Neural cell (in vitro differentiated cells): ENCODE data around the gene TNFRSF6B. TPM values are rescaled to one million over a fixed set of nuclear protein-coding genes. Genes with fewer than 3 reads are reported as not detected.

Source experiments
- H2AFZ ChIP-seq: fragments of 200-600, 300-800 bp; sonication (generic), shearing (Covaris generic); 2 replicates; pipeline ENCODE4 v1.6.0; 2014; ENCODE audit warnings: low read depth, mild to moderate bottlenecking, antibody characterized with exemption, low read length, moderate library complexity
- H3F3A ChIP-seq: fragments of 200-600 bp; shearing (Covaris generic); 2 replicates; pipeline ENCODE4 v1.6.1; 2016; ENCODE audit warnings: mild to moderate bottlenecking, moderate library complexity, mixed read lengths, antibody characterized with exemption, low read length; ENCODE audit not compliant: insufficient read depth, poor library complexity, severe bottlenecking
- H3K27ac ChIP-seq: fragments of 200-600, 300-800 bp; sonication (generic), shearing (Covaris generic); 2 replicates; pipeline ENCODE4 v1.5.1; 2014; ENCODE audit warnings: mild to moderate bottlenecking, low read length, moderate library complexity
- H3K27me3 ChIP-seq: fragments of 300-800, 200-600 bp; sonication (generic), shearing (Covaris generic); 2 replicates; pipeline ENCODE4 v1.6.0; 2014; ENCODE audit warnings: mild to moderate bottlenecking, low read depth, low read length, moderate library complexity; ENCODE audit not compliant: insufficient read depth
- H3K36me3 ChIP-seq: fragments of 300-800, 200-600 bp; sonication (generic), shearing (Covaris generic); 2 replicates; pipeline ENCODE4 v1.5.1; 2014; ENCODE audit warnings: mild to moderate bottlenecking, antibody characterized with exemption, low read length, moderate library complexity; ENCODE audit not compliant: insufficient read depth
- H3K4me2 ChIP-seq: fragments of 300-800, 200-600 bp; sonication (generic), shearing (Covaris generic); 2 replicates; pipeline ENCODE4 v1.6.0; 2014; ENCODE audit warnings: mild to moderate bottlenecking, low read length
- H3K4me3 ChIP-seq: fragments of 300-800, 200-600 bp; sonication (generic), shearing (Covaris generic); 2 replicates; pipeline ENCODE4 v1.5.1; 2014; ENCODE audit warnings: mild to moderate bottlenecking, low read length, moderate library complexity
- H3K79me2 ChIP-seq: fragments of 200-600 bp; shearing (Covaris generic); replicated peaks from 2 replicates; pipeline ENCODE4 v1.6.0; 2014; ENCODE audit warnings: mild to moderate bottlenecking, low read length, moderate library complexity; ENCODE audit not compliant: insufficient read depth
- H3K9ac ChIP-seq: fragments of 300-800, 200-600 bp; sonication (generic), shearing (Covaris generic); 2 replicates; pipeline ENCODE4 v1.6.1; 2016; ENCODE audit warnings: mild to moderate bottlenecking, low read length, mixed read lengths
- H3K9me2 ChIP-seq: fragments of 200-600 bp; shearing (Covaris generic); 2 replicates; pipeline ENCODE4 v1.6.1; 2016; ENCODE audit warnings: mild to moderate bottlenecking, low read length, mixed read lengths; ENCODE audit not compliant: insufficient read depth
- H3K9me3 ChIP-seq: fragments of 200-600, 300-800 bp; sonication (generic), shearing (Covaris generic); 2 replicates; pipeline ENCODE4 v1.6.1; 2016; ENCODE audit warnings: mild to moderate bottlenecking, mixed run types, low read length, moderate library complexity, mixed read lengths
- H4K20me1 ChIP-seq: fragments of 200-600 bp; shearing (Covaris generic); 2 replicates; pipeline ENCODE4 v1.6.1; 2016; ENCODE audit warnings: mild to moderate bottlenecking, mixed run types; ENCODE audit not compliant: insufficient read depth
- EP300 ChIP-seq: fragments of 450-650 bp; conservative IDR thresholded peaks from 2 replicates; pipeline ENCODE4 v1.6.1; 2014; ENCODE audit warnings: antibody characterized with exemption, mild to moderate bottlenecking, moderate library complexity; ENCODE audit not compliant: poor library complexity, severe bottlenecking
- EZH2 ChIP-seq: fragments of 200-600, 300-800 bp; shearing (Covaris generic), sonication (generic); IDR thresholded peaks from 2 replicates; pipeline ENCODE4 v1.6.1; 2014; ENCODE audit warnings: antibody characterized with exemption, low read length, borderline replicate concordance, mild to moderate bottlenecking; ENCODE audit not compliant: insufficient read depth, poor library complexity, severe bottlenecking
- MXI1 ChIP-seq: fragments of 450-650 bp; conservative IDR thresholded peaks from 2 replicates; pipeline ENCODE4 v1.6.1; 2014; ENCODE audit warnings: antibody characterized with exemption, mild to moderate bottlenecking; ENCODE audit not compliant: poor library complexity, severe bottlenecking
- POLR2AphosphoS5 ChIP-seq: IDR thresholded peaks from 2 replicates; pipeline ENCODE4 v1.6.1; 2012
- RAD21 ChIP-seq: fragments of 450-650 bp; conservative IDR thresholded peaks from 2 replicates; pipeline ENCODE4 v1.6.1; 2014; ENCODE audit warnings: antibody characterized with exemption, mild to moderate bottlenecking, moderate library complexity
- SMC3 ChIP-seq: fragments of 450-650 bp; conservative IDR thresholded peaks from 2 replicates; pipeline ENCODE4 v1.6.1; 2014; ENCODE audit warnings: antibody characterized with exemption, mild to moderate bottlenecking, moderate library complexity; ENCODE audit not compliant: poor library complexity
- TAF1 ChIP-seq: IDR thresholded peaks from 2 replicates; pipeline ENCODE4 v1.6.1; 2012; ENCODE audit warnings: low read depth
- polyA plus RNA-seq: library from polyadenylated mRNA; depleted of rRNA; stranded (reverse); fragments of >200 nt; gene quantifications from 2 replicates; pipeline ENCODE4 v1.2.3, GENCODE V29; 2014
- TF ChIP-seq, protein P1 (sequence below): IDR thresholded peaks from 2 replicates; pipeline ENCODE4 v1.6.1; 2012; ENCODE audit warnings: borderline replicate concordance
- TF ChIP-seq, protein P2 (sequence below): fragments of 450-650 bp; IDR thresholded peaks from 2 replicates; pipeline ENCODE4 v1.5.1; 2014; ENCODE audit warnings: antibody characterized with exemption, mild to moderate bottlenecking, moderate library complexity; ENCODE audit not compliant: poor library complexity, severe bottlenecking

TNFRSF6B gene
- polyA plus RNA-seq, 1 donor from 2014 or later: 9.4 TPM

DNA sequence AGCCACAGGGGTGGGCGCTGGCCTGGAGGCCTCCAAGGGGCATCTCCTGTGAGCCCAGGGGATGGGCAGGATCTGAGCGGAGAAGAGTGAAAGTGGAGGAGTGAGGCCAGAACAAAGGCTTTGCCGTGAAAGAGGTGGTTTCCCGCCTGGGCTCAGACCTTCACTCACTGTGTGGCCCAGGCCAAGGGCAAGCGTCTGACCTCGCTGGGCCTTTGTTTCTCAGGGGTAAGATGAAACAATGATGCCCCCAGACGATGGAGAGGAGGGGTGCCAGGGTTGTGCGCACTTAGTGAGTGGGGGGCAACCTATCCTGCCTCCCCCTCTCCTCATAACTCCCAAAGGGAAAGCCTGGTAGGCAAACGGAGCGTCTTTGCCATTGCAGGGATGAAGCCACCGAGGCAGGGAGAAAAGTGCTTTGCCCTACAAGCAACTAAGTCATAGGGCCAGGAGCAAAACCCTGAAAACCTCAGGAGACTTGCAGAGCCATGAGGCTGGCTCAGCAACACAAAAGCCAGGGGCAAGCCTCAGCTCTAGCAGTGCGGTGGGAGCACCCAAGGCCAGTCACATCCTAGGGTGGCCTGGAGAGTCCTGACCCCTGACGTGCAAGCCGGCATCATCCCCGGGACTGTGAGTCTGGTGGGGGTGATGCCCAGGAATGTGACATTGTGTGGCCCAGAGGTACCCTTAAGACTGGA is 42.3 kb upstream of the TNFRSF6B start:
- Histone ChIP-seq H3K27ac (peak overlapping the region; percentile 95), H4K20me1 (peaks cover 14% of the 10 kb centered on the region), H3K4me2 (peak overlapping the region; percentile 59), H3K9ac (peak overlapping the region; percentile 97), H3K79me2 (peaks cover 19% of the 10 kb centered on the region), H2AFZ (peak overlapping the region; percentile 68), H3K36me3 (no peaks in the 10 kb centered on the region), H3K27me3 (no peaks in the 10 kb centered on the region), H3K4me3 (peak overlapping the region; percentile 93), H3K9me3 (no peaks in the 10 kb centered on the region), H3K9me2 (no peaks in the 10 kb centered on the region), H3F3A (no peaks in the 10 kb centered on the region)
- TF ChIP-seq MXI1: no peak
- TF ChIP-seq EP300: no peak
- TF ChIP-seq RAD21: no peak
- TF ChIP-seq TAF1: no peak
- no peak for TF ChIP-seq POLR2AphosphoS5
- TF ChIP-seq EZH2: no peak
- no peak for TF ChIP-seq SMC3
- TF ChIP-seq, protein P1, sequence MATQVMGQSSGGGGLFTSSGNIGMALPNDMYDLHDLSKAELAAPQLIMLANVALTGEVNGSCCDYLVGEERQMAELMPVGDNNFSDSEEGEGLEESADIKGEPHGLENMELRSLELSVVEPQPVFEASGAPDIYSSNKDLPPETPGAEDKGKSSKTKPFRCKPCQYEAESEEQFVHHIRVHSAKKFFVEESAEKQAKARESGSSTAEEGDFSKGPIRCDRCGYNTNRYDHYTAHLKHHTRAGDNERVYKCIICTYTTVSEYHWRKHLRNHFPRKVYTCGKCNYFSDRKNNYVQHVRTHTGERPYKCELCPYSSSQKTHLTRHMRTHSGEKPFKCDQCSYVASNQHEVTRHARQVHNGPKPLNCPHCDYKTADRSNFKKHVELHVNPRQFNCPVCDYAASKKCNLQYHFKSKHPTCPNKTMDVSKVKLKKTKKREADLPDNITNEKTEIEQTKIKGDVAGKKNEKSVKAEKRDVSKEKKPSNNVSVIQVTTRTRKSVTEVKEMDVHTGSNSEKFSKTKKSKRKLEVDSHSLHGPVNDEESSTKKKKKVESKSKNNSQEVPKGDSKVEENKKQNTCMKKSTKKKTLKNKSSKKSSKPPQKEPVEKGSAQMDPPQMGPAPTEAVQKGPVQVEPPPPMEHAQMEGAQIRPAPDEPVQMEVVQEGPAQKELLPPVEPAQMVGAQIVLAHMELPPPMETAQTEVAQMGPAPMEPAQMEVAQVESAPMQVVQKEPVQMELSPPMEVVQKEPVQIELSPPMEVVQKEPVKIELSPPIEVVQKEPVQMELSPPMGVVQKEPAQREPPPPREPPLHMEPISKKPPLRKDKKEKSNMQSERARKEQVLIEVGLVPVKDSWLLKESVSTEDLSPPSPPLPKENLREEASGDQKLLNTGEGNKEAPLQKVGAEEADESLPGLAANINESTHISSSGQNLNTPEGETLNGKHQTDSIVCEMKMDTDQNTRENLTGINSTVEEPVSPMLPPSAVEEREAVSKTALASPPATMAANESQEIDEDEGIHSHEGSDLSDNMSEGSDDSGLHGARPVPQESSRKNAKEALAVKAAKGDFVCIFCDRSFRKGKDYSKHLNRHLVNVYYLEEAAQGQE: no peak

DNA sequence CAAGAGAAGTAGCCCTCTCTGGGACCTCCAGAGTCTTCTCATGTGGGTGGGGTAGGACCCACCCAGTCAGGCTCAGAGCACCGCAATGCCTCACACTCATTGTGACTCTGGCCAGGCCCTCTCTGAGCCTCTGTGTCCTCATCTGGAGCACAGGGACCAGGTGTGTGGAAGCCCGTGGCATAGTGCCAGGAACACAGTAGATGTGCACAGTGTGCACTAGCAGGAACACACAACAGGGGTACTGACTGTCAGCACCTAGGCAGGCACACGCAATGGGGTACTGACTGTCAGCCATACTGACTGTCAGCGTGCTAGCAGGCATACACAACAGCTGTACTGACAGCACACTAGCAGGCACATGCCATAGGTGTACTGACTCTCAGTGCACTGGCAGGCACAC is 41.2 kb upstream of the TNFRSF6B start:
- no peaks in the 10 kb centered on the region for H3K27me3 ChIP-seq
- no peak overlapping the region for H2AFZ ChIP-seq

DNA sequence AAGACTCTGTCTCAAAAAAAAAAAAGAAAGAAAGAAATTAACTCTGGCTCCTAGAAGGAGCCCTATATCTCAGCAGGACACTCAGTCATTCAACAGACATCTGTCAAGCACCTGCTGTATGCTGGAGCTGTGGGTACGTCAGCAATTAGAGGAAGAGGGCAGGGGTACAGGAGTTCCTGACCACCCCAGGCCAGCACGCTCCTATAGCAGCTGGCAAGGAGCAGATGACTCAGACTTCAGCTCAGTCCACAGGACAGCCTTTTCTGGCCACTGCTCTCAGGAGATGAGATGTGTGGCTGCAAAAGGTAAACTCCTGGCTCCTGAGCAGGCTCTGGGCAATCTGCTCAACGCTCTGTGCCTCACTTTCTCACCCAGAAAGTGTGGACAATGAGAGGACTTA is 40.0 kb upstream of the TNFRSF6B start:
- Histone ChIP-seq H3K27me3 (no peaks in the 10 kb centered on the region), H3K4me3 (no peak overlapping the region), H3K9ac (no peak overlapping the region), H3K79me2 (peaks cover 12% of the 10 kb centered on the region), H3F3A (no peaks in the 10 kb centered on the region), H3K36me3 (no peaks in the 10 kb centered on the region), H3K4me2 (no peak overlapping the region), H3K9me2 (no peaks in the 10 kb centered on the region), H3K27ac (no peak overlapping the region), H3K9me3 (no peaks in the 10 kb centered on the region), H4K20me1 (peaks cover 8% of the 10 kb centered on the region), H2AFZ (no peak overlapping the region)
- TF ChIP-seq, protein P2, sequence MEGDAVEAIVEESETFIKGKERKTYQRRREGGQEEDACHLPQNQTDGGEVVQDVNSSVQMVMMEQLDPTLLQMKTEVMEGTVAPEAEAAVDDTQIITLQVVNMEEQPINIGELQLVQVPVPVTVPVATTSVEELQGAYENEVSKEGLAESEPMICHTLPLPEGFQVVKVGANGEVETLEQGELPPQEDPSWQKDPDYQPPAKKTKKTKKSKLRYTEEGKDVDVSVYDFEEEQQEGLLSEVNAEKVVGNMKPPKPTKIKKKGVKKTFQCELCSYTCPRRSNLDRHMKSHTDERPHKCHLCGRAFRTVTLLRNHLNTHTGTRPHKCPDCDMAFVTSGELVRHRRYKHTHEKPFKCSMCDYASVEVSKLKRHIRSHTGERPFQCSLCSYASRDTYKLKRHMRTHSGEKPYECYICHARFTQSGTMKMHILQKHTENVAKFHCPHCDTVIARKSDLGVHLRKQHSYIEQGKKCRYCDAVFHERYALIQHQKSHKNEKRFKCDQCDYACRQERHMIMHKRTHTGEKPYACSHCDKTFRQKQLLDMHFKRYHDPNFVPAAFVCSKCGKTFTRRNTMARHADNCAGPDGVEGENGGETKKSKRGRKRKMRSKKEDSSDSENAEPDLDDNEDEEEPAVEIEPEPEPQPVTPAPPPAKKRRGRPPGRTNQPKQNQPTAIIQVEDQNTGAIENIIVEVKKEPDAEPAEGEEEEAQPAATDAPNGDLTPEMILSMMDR: no peak
- TF ChIP-seq POLR2AphosphoS5 (no peak), EP300 (no peak), RAD21 (no peak), SMC3 (no peak), MXI1 (no peak), EZH2 (no peak)

More for the DNA sequence above, 41.2 kb upstream of the TNFRSF6B start:
- H3K79me2 ChIP-seq: peaks cover 19% of the 10 kb centered on the region
- no peak overlapping the region for H3K9ac ChIP-seq
- no peaks in the 10 kb centered on the region for H3K36me3 ChIP-seq
- H3K4me3 ChIP-seq: no peak overlapping the region
- H3K9me3 ChIP-seq: no peaks in the 10 kb centered on the region
- H3F3A ChIP-seq: no peaks in the 10 kb centered on the region
- H3K4me2 ChIP-seq: no peak overlapping the region
- H3K27ac ChIP-seq: no peak overlapping the region
- H3K9me2 ChIP-seq: no peaks in the 10 kb centered on the region
- peaks cover 14% of the 10 kb centered on the region for H4K20me1 ChIP-seq
- no peak for TF ChIP-seq POLR2AphosphoS5
- TF ChIP-seq SMC3: no peak
- TF ChIP-seq EP300: no peak
- TF ChIP-seq EZH2: no peak
